SK-N-SH treated with all-trans-retinoic acid at 6 μM for 48 hours (cell line): Measurements from ENCODE around the gene S100Z.
"Not testable (repeated sequence)": the region's sequence is repeated elsewhere in the genome, so short reads cannot be mapped to it uniquely, and the experiment has no call there.

Experiments used
- ATAC-seq: fragments of 200-7000 bp; cut with Tn5 transposase; 3 replicates; pipeline ENCODE4 v1.9.1; 2020; ENCODE audit warnings: mild to moderate bottlenecking, moderate library complexity
- BACH2 ChIP-seq: fragments of 250-450 bp; sonication (Bioruptor Pico); IDR thresholded peaks from 2 replicates; pipeline ENCODE4 v1.9.0; 2021; ENCODE audit warnings: mild to moderate bottlenecking, borderline replicate concordance
- CREB5 ChIP-seq: fragments of 250-450 bp; sonication (Bioruptor Pico); IDR thresholded peaks from 2 replicates; pipeline ENCODE4 v1.5.1; 2020; ENCODE audit warnings: low read depth, mild to moderate bottlenecking, moderate library complexity
- CSDC2 ChIP-seq: fragments of 250-450 bp; sonication (Bioruptor Pico); IDR thresholded peaks from 2 replicates; pipeline ENCODE4 v1.5.0; 2020; ENCODE audit warnings: mild to moderate bottlenecking, moderate library complexity
- CSRNP3 ChIP-seq: fragments of 250-450 bp; sonication (Bioruptor Pico); IDR thresholded peaks from 2 replicates; pipeline ENCODE4 v1.5.1; 2021; ENCODE audit warnings: mild to moderate bottlenecking, moderate library complexity
- ESRRG ChIP-seq: fragments of 250-450 bp; sonication (Bioruptor Pico); IDR thresholded peaks from 2 replicates; pipeline ENCODE4 v1.6.1; 2021; ENCODE audit warnings: mild to moderate bottlenecking
- GLIS3 ChIP-seq: fragments of 250-450 bp; sonication (Bioruptor Pico); IDR thresholded peaks from 2 replicates; pipeline ENCODE4 v1.5.0; 2020; ENCODE audit warnings: mild to moderate bottlenecking, moderate library complexity
- ISL1 ChIP-seq: fragments of 250-450 bp; sonication (Bioruptor Pico); IDR thresholded peaks from 2 replicates; pipeline ENCODE4 v2.1.2; 2022; ENCODE audit warnings: mild to moderate bottlenecking, moderate library complexity
- OSR1 ChIP-seq: fragments of 250-450 bp; sonication (Bioruptor Pico); IDR thresholded peaks from 2 replicates; pipeline ENCODE4 v1.8.0; 2022; ENCODE audit warnings: moderate library complexity, mild to moderate bottlenecking, inconsistent platforms
- PPARA ChIP-seq: fragments of 250-450 bp; sonication (Bioruptor Pico); IDR thresholded peaks from 2 replicates; pipeline ENCODE4 v1.5.0; 2020; ENCODE audit warnings: mild to moderate bottlenecking, borderline replicate concordance
- RARB ChIP-seq: fragments of 250-450 bp; sonication (Bioruptor Pico); IDR thresholded peaks from 2 replicates; pipeline ENCODE4 v1.8.0; 2021; ENCODE audit warnings: mild to moderate bottlenecking, moderate library complexity
- SNAI2 ChIP-seq: fragments of 250-450 bp; sonication (Bioruptor Pico); IDR thresholded peaks from 2 replicates; pipeline ENCODE4 v1.5.0; 2020; ENCODE audit warnings: mild to moderate bottlenecking, moderate library complexity
- TCF4 ChIP-seq: fragments of 250-450 bp; sonication (Bioruptor Pico); IDR thresholded peaks from 2 replicates; pipeline ENCODE4 v1.8.0; 2021; ENCODE audit warnings: mild to moderate bottlenecking, moderate library complexity, borderline replicate concordance
- TOX ChIP-seq: fragments of 250-450 bp; sonication (Bioruptor Pico); IDR thresholded peaks from 2 replicates; pipeline ENCODE4 v1.8.0; 2021; ENCODE audit warnings: mild to moderate bottlenecking, moderate library complexity, borderline replicate concordance
- TSHZ2 ChIP-seq: fragments of 250-450 bp; sonication (Bioruptor Pico); IDR thresholded peaks from 2 replicates; pipeline ENCODE4 v1.5.0; 2020; ENCODE audit warnings: mild to moderate bottlenecking, moderate library complexity
- ZC3H10 ChIP-seq: fragments of 250-450 bp; sonication (Bioruptor Pico); IDR thresholded peaks from 2 replicates; pipeline ENCODE4 v1.5.1; 2021; ENCODE audit warnings: mild to moderate bottlenecking, moderate library complexity
- ZFP3 ChIP-seq: fragments of 250-450 bp; sonication (Bioruptor Pico); IDR thresholded peaks from 2 replicates; pipeline ENCODE4 v1.5.0; 2020; ENCODE audit warnings: mild to moderate bottlenecking, moderate library complexity
- ZFP30 ChIP-seq: fragments of 450-650 bp; formaldehyde crosslinking; IDR thresholded peaks from 2 replicates; pipeline ENCODE4 v1.5.0; 2022; ENCODE audit warnings: mild to moderate bottlenecking, moderate library complexity
- ZNF70 ChIP-seq: fragments of 450-650 bp; formaldehyde crosslinking; IDR thresholded peaks from 2 replicates; pipeline ENCODE4 v1.5.0; 2020; ENCODE audit warnings: mild to moderate bottlenecking, moderate library complexity
- ZNF8 ChIP-seq: fragments of 450-650 bp; formaldehyde crosslinking; IDR thresholded peaks from 2 replicates; pipeline ENCODE4 v1.5.0; 2020; ENCODE audit warnings: mild to moderate bottlenecking, moderate library complexity
- TF ChIP-seq, protein P1 (sequence below): fragments of 250-450 bp; sonication (Bioruptor Pico); IDR thresholded peaks from 2 replicates; pipeline ENCODE4 v1.8.0; 2021; ENCODE audit warnings: low read depth, mild to moderate bottlenecking, moderate library complexity, borderline replicate concordance
- TF ChIP-seq, protein P2 (sequence below): fragments of 250-450 bp; sonication (Bioruptor Pico); IDR thresholded peaks from 2 replicates; pipeline ENCODE4 v1.8.0; 2020; ENCODE audit warnings: mild to moderate bottlenecking, moderate library complexity, borderline replicate concordance

Gene S100Z

DNA sequence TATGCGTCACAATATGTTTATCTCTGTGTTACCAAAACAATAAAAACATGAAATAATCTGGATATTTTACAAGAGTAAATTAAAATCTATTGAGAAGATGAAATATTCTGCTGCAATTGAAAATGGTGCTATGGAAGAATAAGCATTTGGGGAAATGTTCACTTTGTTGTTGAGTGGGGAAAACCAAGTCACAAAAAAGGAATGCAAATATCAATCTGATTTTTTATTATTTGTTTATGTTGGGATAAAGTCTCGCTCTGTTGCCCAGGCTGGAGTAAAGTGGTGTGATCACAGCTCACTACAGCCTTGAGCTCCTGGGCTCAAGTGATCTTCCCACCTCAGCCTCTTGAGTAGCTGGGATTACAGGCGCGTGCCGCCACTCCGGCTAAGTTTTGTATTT is 39.6 kb upstream of the S100Z start:
- no peak for ATAC-seq
- TF ChIP-seq, protein P1, sequence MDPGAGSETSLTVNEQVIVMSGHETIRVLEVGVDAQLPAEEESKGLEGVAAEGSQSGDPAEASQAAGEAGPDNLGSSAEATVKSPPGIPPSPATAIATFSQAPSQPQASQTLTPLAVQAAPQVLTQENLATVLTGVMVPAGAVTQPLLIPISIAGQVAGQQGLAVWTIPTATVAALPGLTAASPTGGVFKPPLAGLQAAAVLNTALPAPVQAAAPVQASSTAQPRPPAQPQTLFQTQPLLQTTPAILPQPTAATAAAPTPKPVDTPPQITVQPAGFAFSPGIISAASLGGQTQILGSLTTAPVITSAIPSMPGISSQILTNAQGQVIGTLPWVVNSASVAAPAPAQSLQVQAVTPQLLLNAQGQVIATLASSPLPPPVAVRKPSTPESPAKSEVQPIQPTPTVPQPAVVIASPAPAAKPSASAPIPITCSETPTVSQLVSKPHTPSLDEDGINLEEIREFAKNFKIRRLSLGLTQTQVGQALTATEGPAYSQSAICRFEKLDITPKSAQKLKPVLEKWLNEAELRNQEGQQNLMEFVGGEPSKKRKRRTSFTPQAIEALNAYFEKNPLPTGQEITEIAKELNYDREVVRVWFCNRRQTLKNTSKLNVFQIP (CRISPR knock-in tag), result no peak
- TF ChIP-seq TSHZ2 (CRISPR knock-in tag), result no peak
- TF ChIP-seq SNAI2 (CRISPR knock-in tag), result no peak
- no peak for TF ChIP-seq OSR1 (CRISPR knock-in tag)
- TF ChIP-seq ZNF8 (CRISPR knock-in tag), result no peak
- TF ChIP-seq BACH2 (CRISPR knock-in tag), result no peak
- no peak for TF ChIP-seq ZFP30 (CRISPR knock-in tag)
- TF ChIP-seq GLIS3 (CRISPR knock-in tag), result no peak
- TF ChIP-seq, all 23 proteins: peak for 0

DNA sequence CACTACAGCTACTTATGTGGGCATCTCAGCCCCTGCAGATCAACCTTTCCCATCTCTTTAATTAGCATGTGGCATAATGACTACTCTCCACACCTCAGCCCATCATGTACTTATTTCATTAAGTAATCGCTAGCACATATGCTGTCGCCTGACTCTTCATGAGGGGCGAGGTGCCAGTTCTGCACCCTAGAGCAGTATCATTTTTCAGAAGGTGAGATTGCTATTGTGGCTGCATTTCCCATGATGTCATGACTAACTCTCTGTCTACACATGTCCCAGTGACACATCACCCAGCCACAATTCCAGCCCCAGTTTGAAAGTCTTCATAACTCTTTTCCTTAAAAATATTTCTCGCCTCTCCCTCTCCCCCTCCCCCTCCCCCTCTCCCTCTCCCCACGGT is 38.6 kb upstream of the S100Z start:
- TF ChIP-seq TSHZ2 (CRISPR knock-in tag) (no peak), SNAI2 (CRISPR knock-in tag) (no peak), CSDC2 (no peak), ZFP30 (CRISPR knock-in tag) (no peak), ZC3H10 (CRISPR knock-in tag) (no peak), TOX (no peak), PPARA (no peak), BACH2 (CRISPR knock-in tag) (no peak), ISL1 (no peak), CREB5 (CRISPR knock-in tag) (no peak), ESRRG (CRISPR knock-in tag) (no peak), ZNF70 (CRISPR knock-in tag) (no peak), RARB (CRISPR knock-in tag) (no peak), ZNF8 (CRISPR knock-in tag) (no peak), ZFP3 (CRISPR knock-in tag) (no peak), TCF4 (CRISPR knock-in tag) (no peak), CSRNP3 (no peak)
- TF ChIP-seq, protein P1 (CRISPR knock-in tag), result no peak
- TF ChIP-seq, protein P2, sequence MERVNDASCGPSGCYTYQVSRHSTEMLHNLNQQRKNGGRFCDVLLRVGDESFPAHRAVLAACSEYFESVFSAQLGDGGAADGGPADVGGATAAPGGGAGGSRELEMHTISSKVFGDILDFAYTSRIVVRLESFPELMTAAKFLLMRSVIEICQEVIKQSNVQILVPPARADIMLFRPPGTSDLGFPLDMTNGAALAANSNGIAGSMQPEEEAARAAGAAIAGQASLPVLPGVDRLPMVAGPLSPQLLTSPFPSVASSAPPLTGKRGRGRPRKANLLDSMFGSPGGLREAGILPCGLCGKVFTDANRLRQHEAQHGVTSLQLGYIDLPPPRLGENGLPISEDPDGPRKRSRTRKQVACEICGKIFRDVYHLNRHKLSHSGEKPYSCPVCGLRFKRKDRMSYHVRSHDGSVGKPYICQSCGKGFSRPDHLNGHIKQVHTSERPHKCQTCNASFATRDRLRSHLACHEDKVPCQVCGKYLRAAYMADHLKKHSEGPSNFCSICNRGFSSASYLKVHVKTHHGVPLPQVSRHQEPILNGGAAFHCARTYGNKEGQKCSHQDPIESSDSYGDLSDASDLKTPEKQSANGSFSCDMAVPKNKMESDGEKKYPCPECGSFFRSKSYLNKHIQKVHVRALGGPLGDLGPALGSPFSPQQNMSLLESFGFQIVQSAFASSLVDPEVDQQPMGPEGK (CRISPR knock-in tag), result no peak
- no peak for ATAC-seq

- not testable (repeated sequence) for ATAC-seq
Measured at GRCh38 chr5:76812209-76812608, 37.6 kb upstream of the S100Z start.
